K562 (cell line): ENCODE data around the gene AGAP3. TPM values are rescaled to one million over a fixed set of nuclear protein-coding genes. Genes with fewer than 3 reads are reported as not detected.

ENCODE experiments used
- ASH1L ChIP-seq: fragments of 450-650 bp; IDR thresholded peaks from 2 replicates; pipeline ENCODE4 v1.6.1; 2018; ENCODE audit warnings: borderline replicate concordance, mild to moderate bottlenecking, low read depth; ENCODE audit not compliant: partially characterized antibody
- ATF3 ChIP-seq, 2 experiments: fragments of 450-650 bp in 1 of 2; sonication (generic) in 1 of 2; formaldehyde crosslinking in 1 of 2; IDR thresholded peaks in 1 of 2; conservative IDR thresholded peaks in 1 of 2; 2 replicates each; pipeline versions ENCODE4 v1.6.1 to v1.8.1; 2016 to 2023; ENCODE audit warnings: mild to moderate bottlenecking in 2 of 2, moderate library complexity in 2 of 2, inconsistent platforms in 1 of 2, missing genetic modification reagents in 1 of 2
- BRCA1 ChIP-seq, 2 experiments: fragments of 450-650 bp in 1 of 2; sonication (generic) in 1 of 2; formaldehyde crosslinking in 1 of 2; IDR thresholded peaks; 2 replicates each; pipeline versions ENCODE4 v1.5.0 to v1.6.1; 2017 to 2020; ENCODE audit warnings: mild to moderate bottlenecking in 1 of 2, missing genetic modification reagents in 1 of 2
- BRF2 ChIP-seq: IDR thresholded peaks from 3 replicates; pipeline ENCODE4 v1.6.1; 2011; ENCODE audit warnings: borderline replicate concordance, mild to moderate bottlenecking; ENCODE audit not compliant: insufficient read length, insufficient read depth
- CBFB ChIP-seq: sonication (generic); formaldehyde crosslinking; IDR thresholded peaks from 2 replicates; pipeline ENCODE4 v1.4.0; 2020; ENCODE audit warnings: mild to moderate bottlenecking, missing genetic modification reagents
- CREM ChIP-seq: IDR thresholded peaks from 2 replicates; pipeline ENCODE4 v1.6.1; 2014; ENCODE audit warnings: antibody characterized with exemption, low read depth
- ETV1 ChIP-seq: fragments of 450-650 bp; conservative IDR thresholded peaks from 2 replicates; pipeline ENCODE4 v1.6.1; 2016; ENCODE audit warnings: missing genetic modification characterization, control low read depth, low read depth, missing compliant biosample characterization
- FOXK2 ChIP-seq, 2 experiments: fragments of 450-650 bp; IDR thresholded peaks in 1 of 2; conservative IDR thresholded peaks in 1 of 2; 2 replicates each; pipeline ENCODE4 v1.6.1; 2016; ENCODE audit warnings: low read depth in 2 of 2, mild to moderate bottlenecking in 1 of 2
- IRF2 ChIP-seq: sonication (generic); formaldehyde crosslinking; IDR thresholded peaks from 2 replicates; pipeline ENCODE4 v1.8.1; 2022; ENCODE audit warnings: mild to moderate bottlenecking, missing genetic modification reagents
- JUN ChIP-seq, 2 experiments: sonication (generic) in 1 of 2; formaldehyde crosslinking in 1 of 2; IDR thresholded peaks; 2 replicates each; pipeline versions ENCODE4 v1.6.1 to v1.8.0; 2012 to 2022; ENCODE audit warnings: borderline replicate concordance in 2 of 2, mild to moderate bottlenecking in 2 of 2, improper control_type of control experiment in 1 of 2, low read depth in 1 of 2, low read length in 1 of 2, missing genetic modification reagents in 1 of 2
- NFATC3 ChIP-seq: fragments of 450-650 bp; IDR thresholded peaks from 2 replicates; pipeline ENCODE4 v1.6.1; 2017; ENCODE audit warnings: mild to moderate bottlenecking
- NFRKB ChIP-seq: fragments of 450-650 bp; IDR thresholded peaks from 2 replicates; pipeline ENCODE4 v1.6.1; 2016; ENCODE audit warnings: low read depth
- NR2C2 ChIP-seq, 2 experiments: fragments of 200-800 bp in 1 of 2; sonication (Bioruptor generic) in 1 of 2; sonication (generic) in 1 of 2; formaldehyde crosslinking in 1 of 2; IDR thresholded peaks; 2 replicates each; pipeline versions ENCODE4 v1.6.1 to v1.8.0; 2016 to 2022; ENCODE audit warnings: mild to moderate bottlenecking in 1 of 2, missing compliant biosample characterization in 1 of 2, missing genetic modification characterization in 1 of 2, missing genetic modification reagents in 1 of 2
- PHF8 ChIP-seq: fragments of 200-600 bp; sonication (generic); IDR thresholded peaks from 2 replicates; pipeline ENCODE4 v1.6.1; 2012; ENCODE audit warnings: mixed run types, mild to moderate bottlenecking, inconsistent platforms, low read length, moderate library complexity, borderline replicate concordance
- RBM17 ChIP-seq: fragments of 200-400 bp; formaldehyde crosslinking; IDR thresholded peaks from 2 replicates; pipeline ENCODE4 v1.6.1; 2017; ENCODE audit warnings: low read depth, mild to moderate bottlenecking, low read length, borderline replicate concordance
- SMC3 ChIP-seq: conservative IDR thresholded peaks from 2 replicates; pipeline ENCODE4 v1.6.1; 2011; ENCODE audit warnings: low read depth, low read length, improper control_type of control experiment; ENCODE audit not compliant: insufficient read depth
- STAG1 ChIP-seq: sonication (generic); formaldehyde crosslinking; IDR thresholded peaks from 2 replicates; pipeline ENCODE4 v1.5.0; 2020; ENCODE audit warnings: missing genetic modification reagents, borderline replicate concordance
- STAT5A ChIP-seq: IDR thresholded peaks from 2 replicates; pipeline ENCODE4 v1.6.1; 2012; ENCODE audit warnings: low read length, inconsistent platforms, borderline replicate concordance
- ZBTB33 ChIP-seq: sonication (generic); formaldehyde crosslinking; IDR thresholded peaks from 2 replicates; pipeline ENCODE4 v1.8.1; 2023; ENCODE audit warnings: mild to moderate bottlenecking, missing genetic modification reagents
- ZFP30 ChIP-seq: fragments of 250-450 bp; sonication (Bioruptor Pico); IDR thresholded peaks from 2 replicates; pipeline ENCODE4 v1.8.0; 2022; ENCODE audit warnings: moderate library complexity, mild to moderate bottlenecking, inconsistent platforms, borderline replicate concordance
- ZNF184 ChIP-seq: sonication (generic); formaldehyde crosslinking; IDR thresholded peaks from 2 replicates; pipeline ENCODE4 v1.5.0; 2020; ENCODE audit warnings: missing genetic modification reagents
- polyA plus RNA-seq, 8 experiments: library from polyadenylated mRNA; depleted of rRNA in 4 of 8; stranded (reverse) in 5 of 8; unstranded in 3 of 8; fragments of >200 nt; fragmentation: Nextera tagmentation in 2 of 8; fragmentation: Illumina TruSeq in 1 of 8; extraction: Ambion mirVana in 2 of 8; extraction: Trizol in 1 of 8; gene quantifications; 2 replicates each; pipeline versions ENCODE4 v1.2.1 to v1.2.3, GENCODE V29; 2011 to 2014; ENCODE audit warnings: inconsistent platforms in 1 of 8, missing spikeins in 1 of 8
- total RNA-seq, 7 experiments: library from RNA; depleted of rRNA in 6 of 7; stranded (reverse); fragments of >200 nt in 6 of 7; fragmentation: Illumina TruSeq in 2 of 7; extraction: Trizol in 2 of 7; gene quantifications; 2 replicates each; pipeline versions ENCODE4 v1.2.1 to v1.2.3, GENCODE V29; 2011 to 2021; ENCODE audit warnings: low replicate concordance in 1 of 7

Gene AGAP3
- total and polyA plus RNA-seq, 9 of the 15 experiments (the other 6 are each of a cell fraction or from before 2014, with no cell fraction given): 3.4 to 208 (median 62.2) TPM

GRCh38 chr7:151123158-151123821 is 37.0 kb downstream of the AGAP3 start (continued):
- no peak for TF ChIP-seq ATF3 (IDR thresholded peaks at IDR 0.05)
- TF ChIP-seq ATF3 (CRISPR knock-in tag; conservative IDR thresholded peaks at IDR 0.05): no peak
- TF ChIP-seq ASH1L: no peak
- no peak for TF ChIP-seq ZFP30 (CRISPR knock-in tag)
- TF ChIP-seq NR2C2 (CRISPR knock-in tag; IDR thresholded peaks at IDR 0.05): no peak
- TF ChIP-seq NR2C2 (tag; IDR thresholded peaks at IDR 0.05): no peak
- TF ChIP-seq IRF2: 0 out of 2 replicates have a peak, but pooled peaks have one; percentile 18
- no peak for TF ChIP-seq NFRKB
- TF ChIP-seq ETV1 (tag): no peak
- no peak for TF ChIP-seq STAG1 (CRISPR knock-in tag)
- TF ChIP-seq ZNF184 (CRISPR knock-in tag): no peak
- no peak for TF ChIP-seq JUN (IDR thresholded peaks at IDR 0.05; ENCODE audit: borderline replicate concordance, low read depth, low read length)
- TF ChIP-seq JUN (CRISPR knock-in tag; IDR thresholded peaks at IDR 0.05; ENCODE audit: borderline replicate concordance): no peak
- no peak for TF ChIP-seq RBM17
- TF ChIP-seq SMC3: no peak
- no peak for TF ChIP-seq NFATC3
- peak; percentile 21; the same call in 1 of the 2 replicates for TF ChIP-seq ZBTB33 (CRISPR knock-in tag)
- no peak for TF ChIP-seq BRCA1 (IDR thresholded peaks at IDR 0.05)
- 0 out of 2 replicates have a peak, but pooled peaks have one; percentile 56 for TF ChIP-seq BRCA1 (CRISPR knock-in tag; IDR thresholded peaks at IDR 0.05)
- no peak for TF ChIP-seq CREM
- no peak for TF ChIP-seq STAT5A
- no peak for TF ChIP-seq FOXK2 (conservative IDR thresholded peaks at IDR 0.05 in 1 of 2, IDR thresholded peaks at IDR 0.05 in 1 of 2; ENCODE audit: low read depth in 2 of 2)
- TF ChIP-seq BRF2: no peak
- TF ChIP-seq CBFB (CRISPR knock-in tag): no peak
- TF ChIP-seq PHF8: no peak
